Naive thymus-derived CD4-positive, alpha-beta T cell (primary cell): ENCODE data around the gene FHIT. TPM values are rescaled to one million over a fixed set of nuclear protein-coding genes. Genes with fewer than 3 reads are reported as not detected.

Source experiments
- ATAC-seq: fragments of 150-1000 bp; cut with Tn5 transposase; 2 replicates; pipeline ENCODE4 v1.10.0; 2021; ENCODE audit warnings: mild to moderate bottlenecking, moderate library complexity
- CTCF ChIA-PET: fragments of 350-600 bp; sonication (Branson Sonifier 250); formaldehyde crosslinking; loops from one replicate; lab custom pipeline; 2021; ENCODE audit warnings: antibody characterized with exemption; lab: Charles Lee
- POLR2A ChIA-PET: fragments of 350-600 bp; sonication (Branson Sonifier 250); formaldehyde crosslinking; loops from one replicate; lab custom pipeline; 2021; ENCODE audit warnings: antibody characterized with exemption, inconsistent platforms; lab: Charles Lee
- DNase-seq, 9 donors: peaks; one replicate each; pipeline versions ENCODE4 v3.0.0 to v3.0.0-alpha.2; 2020 to 2022; ENCODE audit warnings: mixed read lengths in 1 of 9
- H3K27ac ChIP-seq: one replicate; pipeline ENCODE4 v1.7.0; 2013; ENCODE audit warnings: mild to moderate bottlenecking, low read depth, low read length, moderate library complexity
- H3K27me3 ChIP-seq, 2 donors: one replicate each; pipeline ENCODE4 v1.7.0; 2013; ENCODE audit warnings: low read length in 2 of 2, mild to moderate bottlenecking in 2 of 2, moderate library complexity in 2 of 2; ENCODE audit not compliant: control insufficient read depth in 2 of 2, insufficient read depth in 2 of 2
- H3K36me3 ChIP-seq, 3 experiments: 1 replicate in 2 of 3; 2 replicates in 1 of 3; pipeline ENCODE4 v1.7.0; 2013; ENCODE audit warnings: low read length in 3 of 3, mild to moderate bottlenecking in 3 of 3, moderate library complexity in 1 of 3; ENCODE audit not compliant: insufficient read depth in 3 of 3, control insufficient read depth in 2 of 3
- H3K4me1 ChIP-seq, 2 donors: one replicate each; pipeline ENCODE4 v1.7.0; 2013; ENCODE audit warnings: low read length in 2 of 2, mild to moderate bottlenecking in 2 of 2, moderate library complexity in 1 of 2; ENCODE audit not compliant: control insufficient read depth in 2 of 2, insufficient read depth in 2 of 2
- H3K4me3 ChIP-seq: 2 replicates; pipeline ENCODE4 v1.7.0; 2013; ENCODE audit warnings: mild to moderate bottlenecking, low read length
- H3K9me3 ChIP-seq, 3 experiments: 1 replicate in 2 of 3; 2 replicates in 1 of 3; pipeline ENCODE4 v1.7.0; 2013; ENCODE audit warnings: low read length in 3 of 3; ENCODE audit not compliant: control insufficient read depth in 2 of 3
- H3K27ac Mint-ChIP-seq, 9 donors: one replicate each; pipeline ENCODE4 v1.8.0; 2020 to 2022; ENCODE audit warnings: mixed read lengths in 9 of 9, mild to moderate bottlenecking in 8 of 9, moderate library complexity in 5 of 9, inconsistent platforms in 2 of 9
- H3K27me3 Mint-ChIP-seq, 5 donors: one replicate each; pipeline ENCODE4 v1.8.0; 2021 to 2022; ENCODE audit warnings: mixed read lengths in 5 of 5, mild to moderate bottlenecking in 1 of 5
- H3K36me3 Mint-ChIP-seq, 5 donors: one replicate each; pipeline ENCODE4 v1.8.0; 2020 to 2022; ENCODE audit warnings: mixed read lengths in 5 of 5, mild to moderate bottlenecking in 3 of 5, inconsistent platforms in 1 of 5
- H3K4me1 Mint-ChIP-seq, 7 donors: one replicate each; pipeline ENCODE4 v1.8.0; 2020 to 2022; ENCODE audit warnings: mixed read lengths in 7 of 7, mild to moderate bottlenecking in 3 of 7, inconsistent platforms in 1 of 7
- H3K4me3 Mint-ChIP-seq, 10 donors: one replicate each; pipeline ENCODE4 v1.8.0; 2020 to 2022; ENCODE audit warnings: mild to moderate bottlenecking in 10 of 10, mixed read lengths in 10 of 10, moderate library complexity in 6 of 10, inconsistent platforms in 2 of 10
- H3K9me3 Mint-ChIP-seq, 11 donors: one replicate each; pipeline ENCODE4 v1.8.0; 2020 to 2022; ENCODE audit warnings: mixed read lengths in 11 of 11, mild to moderate bottlenecking in 4 of 11, inconsistent platforms in 1 of 11, moderate library complexity in 1 of 11
- intact Hi-C, 2 donors: fragments of 100-400 bp; cut with micrococcal nuclease; formaldehyde crosslinking; loops; one replicate each; pipeline ENCODE4 v1.15.1; 2023
- polyA plus RNA-seq, 2 donors: library from polyadenylated mRNA; unstranded; fragments of 300-500 nt; fragmentation: Illumina TruSeq; gene quantifications; one replicate each; pipeline ENCODE4 v1.2.3, GENCODE V29; 2021
- total RNA-seq, 6 experiments: library from RNA in 5 of 6; stranded (reverse) in 5 of 6; gene quantifications; 1 replicate in 5 of 6; 2 replicates in 1 of 6; pipeline ENCODE4 v1.2.3 and lab custom pipeline; 2021 to 2026

The FHIT gene
- total and polyA plus RNA-seq, 7 experiments from 2014 or later, result 51.2 to 230 (median 152) TPM

- Mint-ChIP-seq H3K9me3 (peaks cover 0 to 2% (median 0%) of the 10 kb centered on the region in 11 donors), H3K4me3 (no peak overlapping the region), H3K27me3 (no peaks in the 10 kb centered on the region), H3K27ac (peak overlapping the region in 2 of 9 donors; percentile 53 to 76), H3K4me1 (peaks cover 5 to 78% (median 56%) of the 10 kb centered on the region in 7 donors), H3K36me3 (peaks cover 0 to 68% (median 53%) of the 10 kb centered on the region in 5 donors)
- Histone ChIP-seq H3K4me1 (no peaks in the 10 kb centered on the region), H3K4me3 (no peak overlapping the region), H3K27me3 (no peaks in the 10 kb centered on the region), H3K27ac (no peak overlapping the region), H3K9me3 (no peaks in the 10 kb centered on the region), H3K36me3 (peaks cover 0 to 13% (median 0%) of the 10 kb centered on the region in 3 experiments)
- DNase-seq (no peak), ATAC-seq (no peak)
- intact Hi-C loops, result no loop called here
- POLR2A ChIA-PET, result no interaction called here
- CTCF ChIA-PET, result no interaction called here
Observed at GRCh38 chr3:59802045-59802444, 1449.2 kb downstream of the FHIT start.

- ChIA-PET CTCF (no interaction called here), POLR2A (no interaction called here)
- ATAC-seq (no peak), DNase-seq (no peak)
- Histone ChIP-seq H3K27me3 (no peaks in the 10 kb centered on the region), H3K27ac (no peak overlapping the region), H3K9me3 (no peaks in the 10 kb centered on the region), H3K4me3 (no peak overlapping the region), H3K4me1 (no peaks in the 10 kb centered on the region), H3K36me3 (peaks cover 0 to 17% (median 0%) of the 10 kb centered on the region in 3 experiments)
- Mint-ChIP-seq H3K9me3 (peaks cover 0 to 2% (median 0%) of the 10 kb centered on the region in 11 donors), H3K4me1 (peaks cover 10 to 82% (median 66%) of the 10 kb centered on the region in 7 donors), H3K27ac (peak overlapping the region in 4 of 9 donors; percentile 9 to 43 (median 24)), H3K36me3 (peaks cover 5 to 71% (median 54%) of the 10 kb centered on the region in 5 donors), H3K27me3 (no peaks in the 10 kb centered on the region), H3K4me3 (peak overlapping the region in 1 of 10 donors; percentile 36)
- intact Hi-C loops, result no loop called here
Observed at GRCh38 chr3:59800481-59800880, 1450.8 kb downstream of the FHIT start.

- Mint-ChIP-seq H3K9me3 (peaks cover 0 to 2% (median 0%) of the 10 kb centered on the region in 11 donors), H3K4me1 (peaks cover 11 to 80% (median 72%) of the 10 kb centered on the region in 7 donors), H3K4me3 (no peak overlapping the region), H3K27ac (peak overlapping the region in 4 of 9 donors; percentile 32 to 56 (median 40)), H3K27me3 (no peaks in the 10 kb centered on the region), H3K36me3 (peaks cover 5 to 66% (median 51%) of the 10 kb centered on the region in 5 donors)
- Histone ChIP-seq H3K4me3 (no peak overlapping the region), H3K9me3 (no peaks in the 10 kb centered on the region), H3K36me3 (peaks cover 0 to 10% (median 0%) of the 10 kb centered on the region in 3 experiments), H3K4me1 (no peaks in the 10 kb centered on the region), H3K27ac (no peak overlapping the region), H3K27me3 (no peaks in the 10 kb centered on the region)
- DNase-seq (no peak), ATAC-seq (no peak)
- intact Hi-C loops, result no loop called here
- ChIA-PET CTCF (no interaction called here), POLR2A (interaction anchor here (0.7 kb wide), 1 partner anchor 61 kb away, joined by 3 read pairs; no protein-coding TSS in a partner anchor)
Observed at GRCh38 chr3:59798372-59799086, 1452.7 kb downstream of the FHIT start.

- Histone ChIP-seq H3K27ac (no peak overlapping the region), H3K4me1 (no peaks in the 10 kb centered on the region), H3K9me3 (no peaks in the 10 kb centered on the region), H3K4me3 (no peak overlapping the region), H3K27me3 (no peaks in the 10 kb centered on the region), H3K36me3 (peaks cover 0 to 10% (median 0%) of the 10 kb centered on the region in 3 experiments)
- ChIA-PET CTCF (no interaction called here), POLR2A (interaction anchor here (0.7 kb wide), 1 partner anchor 62 kb away, joined by 3 read pairs; no protein-coding TSS in a partner anchor)
- peaks cover 5 to 80% (median 73%) of the 10 kb centered on the region in 7 donors for H3K4me1 Mint-ChIP-seq
- H3K9me3 Mint-ChIP-seq, result peaks cover 0 to 7% (median 0%) of the 10 kb centered on the region in 11 donors
- H3K4me3 Mint-ChIP-seq, result no peak overlapping the region
- peaks cover 5 to 67% (median 50%) of the 10 kb centered on the region in 5 donors for H3K36me3 Mint-ChIP-seq
- no peak for ATAC-seq
- intact Hi-C loops, result no loop called here
- no peak overlapping the region for H3K27ac Mint-ChIP-seq
- DNase-seq, result no peak
- H3K27me3 Mint-ChIP-seq, result no peaks in the 10 kb centered on the region
Observed at GRCh38 chr3:59797533-59797932, 1453.7 kb downstream of the FHIT start.

GRCh38 chr3:59796456-59796855 lies 1454.8 kb downstream of the FHIT start:
- ChIA-PET CTCF (no interaction called here), POLR2A (no interaction called here)
- intact Hi-C loops, result no loop called here
- Mint-ChIP-seq H3K4me3 (peak overlapping the region in 1 of 10 donors; percentile 0), H3K4me1 (peaks cover 5 to 80% (median 69%) of the 10 kb centered on the region in 7 donors), H3K9me3 (peaks cover 0 to 7% (median 0%) of the 10 kb centered on the region in 11 donors), H3K27me3 (no peaks in the 10 kb centered on the region), H3K36me3 (peaks cover 5 to 66% (median 47%) of the 10 kb centered on the region in 5 donors), H3K27ac (no peak overlapping the region)
- DNase-seq (no peak), ATAC-seq (no peak)
- H3K9me3 ChIP-seq, result no peaks in the 10 kb centered on the region
- H3K4me3 ChIP-seq, result no peak overlapping the region
- no peaks in the 10 kb centered on the region for H3K27me3 ChIP-seq
- no peaks in the 10 kb centered on the region for H3K4me1 ChIP-seq
- peaks cover 0 to 6% (median 0%) of the 10 kb centered on the region in 3 experiments for H3K36me3 ChIP-seq
- H3K27ac ChIP-seq, result no peak overlapping the region

GRCh38 chr3:59795756-59796155 lies 1455.5 kb downstream of the FHIT start:
- Mint-ChIP-seq H3K27ac (no peak overlapping the region), H3K4me1 (peaks cover 10 to 80% (median 70%) of the 10 kb centered on the region in 7 donors), H3K36me3 (peaks cover 5 to 66% (median 47%) of the 10 kb centered on the region in 5 donors), H3K4me3 (no peak overlapping the region), H3K27me3 (no peaks in the 10 kb centered on the region), H3K9me3 (peaks cover 0 to 7% (median 0%) of the 10 kb centered on the region in 11 donors)
- DNase-seq (no peak), ATAC-seq (no peak)
- no peaks in the 10 kb centered on the region for H3K27me3 ChIP-seq
- no peaks in the 10 kb centered on the region for H3K9me3 ChIP-seq
- intact Hi-C loops, result no loop called here
- H3K27ac ChIP-seq, result no peak overlapping the region
- H3K4me3 ChIP-seq, result no peak overlapping the region
- ChIA-PET CTCF (no interaction called here), POLR2A (no interaction called here)
- peaks cover 0 to 4% (median 0%) of the 10 kb centered on the region in 3 experiments for H3K36me3 ChIP-seq
- no peaks in the 10 kb centered on the region for H3K4me1 ChIP-seq
